Endothelial cell of umbilical vein (primary cell): ENCODE measurements around the gene HIVEP3. TPM values are rescaled to one million over a fixed set of nuclear protein-coding genes. Genes with fewer than 3 reads are reported as not detected.

ENCODE experiments used
- BruUV-seq: library from RNA; stranded (reverse); fragments of 400-500 nt; replicated peaks from 2 replicates; lab custom pipeline; 2021; lab: Mats Ljungman, UMichigan
- CTCF ChIA-PET: fragments of 300-600, 350-600 bp; sonication (Branson Sonifier 250); formaldehyde crosslinking; loops from one replicate; lab custom pipeline; 2021; ENCODE audit warnings: antibody characterized with exemption, inconsistent platforms; lab: Charles Lee
- POLR2A ChIA-PET: fragments of 300-600, 350-600 bp; sonication (Branson Sonifier 250); formaldehyde crosslinking; loops from one replicate; lab custom pipeline; 2021; ENCODE audit warnings: antibody characterized with exemption, inconsistent platforms; lab: Charles Lee
- DNase-seq: peaks from one replicate; pipeline ENCODE4 v3.0.0-alpha.2; 2011; ENCODE audit warnings: low read depth, low spot score
- FAIRE-seq: peaks from 2 replicates; lab custom pipeline; 2011; peaks lifted over from hg19 to GRCh38; lab: Jason Lieb, UNC
- H2AFZ ChIP-seq: 2 replicates; pipeline ENCODE4 v1.6.0; 2012; ENCODE audit warnings: low read depth, low read length, control low read depth, inconsistent platforms
- H3K27ac ChIP-seq: 2 replicates; pipeline ENCODE4 v1.5.1; 2011; ENCODE audit warnings: low read depth, mild to moderate bottlenecking, control low read depth, low read length, moderate library complexity; ENCODE audit not compliant: insufficient read depth
- H3K27me3 ChIP-seq, 2 experiments: 2 replicates each; pipeline versions ENCODE4 v1.6.0 to v1.6.1; 2011; ENCODE audit warnings: low read length in 2 of 2, mixed read lengths in 1 of 2; ENCODE audit not compliant: control insufficient read depth in 2 of 2, insufficient read depth in 2 of 2
- H3K36me3 ChIP-seq, 2 experiments: 2 replicates in 1 of 2; 3 replicates in 1 of 2; pipeline ENCODE4 v1.5.1; 2011; ENCODE audit warnings: low read length in 2 of 2, mild to moderate bottlenecking in 1 of 2, moderate library complexity in 1 of 2; ENCODE audit not compliant: control insufficient read depth in 2 of 2, insufficient read depth in 2 of 2; ENCODE audit errors: extremely low read depth in 1 of 2
- H3K4me1 ChIP-seq: 3 replicates; pipeline ENCODE4 v1.5.1; 2011; ENCODE audit warnings: mild to moderate bottlenecking, low read length; ENCODE audit not compliant: control insufficient read depth, insufficient read depth; ENCODE audit errors: extremely low read depth
- H3K4me2 ChIP-seq: 2 replicates; pipeline ENCODE4 v1.6.1; 2011; ENCODE audit warnings: low read length, control low read depth, mixed read lengths; ENCODE audit not compliant: insufficient read depth
- H3K4me3 ChIP-seq, 3 experiments: fragments of 200-600 bp in 1 of 3; sonication (generic), shearing (Covaris generic) in 1 of 3; replicated peaks in 1 of 3; 2 replicates each; pipeline ENCODE4 v1.5.1; 2011 to 2016; ENCODE audit warnings: control low read depth in 3 of 3, low read length in 3 of 3, mild to moderate bottlenecking in 2 of 3, inconsistent platforms in 1 of 3, low read depth in 1 of 3, moderate library complexity in 1 of 3; ENCODE audit not compliant: insufficient read depth in 1 of 3
- H3K79me2 ChIP-seq: 2 replicates; pipeline ENCODE4 v1.6.0; 2012; ENCODE audit warnings: low read length, inconsistent platforms; ENCODE audit not compliant: control insufficient read depth, insufficient read depth
- H3K9ac ChIP-seq: replicated peaks from 2 replicates; pipeline ENCODE3; 2011; ENCODE audit warnings: low read length, control low read depth; ENCODE audit not compliant: insufficient read depth; ENCODE audit errors: extremely low read depth
- H3K9me1 ChIP-seq: replicated peaks from 3 replicates; pipeline ENCODE4 v1.6.0; 2011; ENCODE audit warnings: mild to moderate bottlenecking, low read length; ENCODE audit not compliant: control insufficient read depth, insufficient read depth; ENCODE audit errors: extremely low read depth
- H3K9me3 ChIP-seq: replicated peaks from 2 replicates; pipeline ENCODE4 v1.5.1; 2012; ENCODE audit warnings: low read length, inconsistent platforms; ENCODE audit not compliant: control insufficient read depth, insufficient read depth
- H4K20me1 ChIP-seq: replicated peaks from 2 replicates; pipeline ENCODE3; 2011; ENCODE audit warnings: mild to moderate bottlenecking, low read length; ENCODE audit not compliant: control insufficient read depth, insufficient read depth; ENCODE audit errors: extremely low read depth
- EZH2 ChIP-seq: IDR thresholded peaks from 2 replicates; pipeline ENCODE4 v1.6.1; 2012; ENCODE audit warnings: borderline replicate concordance, low read depth, mild to moderate bottlenecking, moderate library complexity, low read length, inconsistent platforms; ENCODE audit not compliant: severe bottlenecking
- FOS ChIP-seq: IDR thresholded peaks from 2 replicates; pipeline ENCODE4 v1.6.1; 2011; ENCODE audit warnings: mild to moderate bottlenecking, low read length, moderate library complexity, borderline replicate concordance; ENCODE audit not compliant: insufficient read depth
- GATA2 ChIP-seq: IDR thresholded peaks from 2 replicates; pipeline ENCODE4 v1.7.0; 2011; ENCODE audit warnings: low read depth, mild to moderate bottlenecking, moderate library complexity, mixed read lengths, low read length; ENCODE audit not compliant: insufficient read length, insufficient read depth
- POLR2AphosphoS5 ChIP-seq: IDR thresholded peaks from 2 replicates; pipeline ENCODE4 v1.6.1; 2012; ENCODE audit warnings: low read depth, mild to moderate bottlenecking, control low read depth, low read length, moderate library complexity; ENCODE audit not compliant: insufficient read depth
- dilution Hi-C: fragments of 300-500 bp; cut with MboI; formaldehyde crosslinking; loops from one replicate; pipeline ENCODE4 v1.15.0; 2019; ENCODE audit warnings: low sequenced_read_pairs; ENCODE audit not compliant: extremely low pct_ligation_motif_present
- intact Hi-C: fragments of 100-400 bp; cut with micrococcal nuclease; formaldehyde crosslinking; loops from one replicate; pipeline ENCODE4 v1.10.0; 2022
- polyA plus RNA-seq, 4 experiments: library from polyadenylated mRNA; depleted of rRNA in 3 of 4; stranded (reverse) in 3 of 4; unstranded in 1 of 4; fragments of >200 nt; gene quantifications; 2 replicates each; pipeline versions ENCODE4 v1.2.1 to v1.2.3, GENCODE V29; 2011 to 2012; ENCODE audit warnings: missing spikeins in 1 of 4
- total RNA-seq: library from RNA; stranded (reverse); gene quantifications from 2 replicates; pipeline ENCODE4 v1.2.3, GENCODE V29; 2021
- TF ChIP-seq, protein P1 (sequence below): IDR thresholded peaks from 2 replicates; pipeline ENCODE4 v1.6.1; 2011; ENCODE audit not compliant: insufficient read depth, insufficient read length
- TF ChIP-seq, protein P2 (sequence below), 2 donors: IDR thresholded peaks; 1 replicate in 1 of 2; 2 replicates in 1 of 2; pipeline ENCODE4 v1.5.1; 2011; ENCODE audit warnings: low read length in 2 of 2, mild to moderate bottlenecking in 2 of 2, moderate library complexity in 2 of 2, control low read depth in 1 of 2, inconsistent platforms in 1 of 2, low read depth in 1 of 2; ENCODE audit not compliant: insufficient read depth in 1 of 2; ENCODE audit errors: extremely low read depth in 1 of 2

Gene HIVEP3
- total and polyA plus RNA-seq, 2 donors (not counting 3 experiments of a cell fraction or from before 2014, with no cell fraction given): 3.4 to 4.0 TPM

DNA sequence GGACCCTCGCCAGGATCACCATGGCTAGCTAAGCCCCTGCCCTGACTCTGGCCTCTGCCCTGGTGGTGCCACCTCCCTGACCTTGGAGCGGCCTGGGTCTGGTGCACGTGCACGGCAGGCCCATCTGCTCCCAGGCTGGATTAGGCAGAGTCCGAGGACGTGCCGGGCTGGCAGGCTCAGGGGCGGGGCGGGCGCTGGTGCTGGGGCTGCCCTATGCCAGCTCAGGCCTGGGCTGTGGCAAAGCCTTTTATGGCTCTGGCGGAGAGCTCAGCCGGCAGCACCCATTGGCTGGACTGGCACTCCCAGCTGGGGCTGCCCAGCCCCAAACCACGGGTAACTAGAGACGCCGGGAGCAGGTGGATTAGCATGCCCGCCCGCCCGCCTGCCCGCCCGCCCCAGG, 417.1 kb downstream of the HIVEP3 start:
- no TSS peak for BruUV-seq
- ChIA-PET CTCF (interaction anchor here (1.0 to 1.8 kb wide), 2 partner anchors 9 to 219 kb away, joined by 3 to 8 read pairs; no protein-coding TSS in a partner anchor), POLR2A (no interaction called here)
- H3K36me3 ChIP-seq: no peaks in the 10 kb centered on the region
- dilution Hi-C loops (no loop called here), intact Hi-C loops (no loop called here)
- no peaks in the 10 kb centered on the region for H3K27me3 ChIP-seq
- TF ChIP-seq POLR2AphosphoS5 (no peak), EZH2 (no peak), GATA2 (no peak), FOS (no peak)
- TF ChIP-seq, protein P1, sequence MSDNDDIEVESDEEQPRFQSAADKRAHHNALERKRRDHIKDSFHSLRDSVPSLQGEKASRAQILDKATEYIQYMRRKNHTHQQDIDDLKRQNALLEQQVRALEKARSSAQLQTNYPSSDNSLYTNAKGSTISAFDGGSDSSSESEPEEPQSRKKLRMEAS: no peak
- TF ChIP-seq, protein P2, sequence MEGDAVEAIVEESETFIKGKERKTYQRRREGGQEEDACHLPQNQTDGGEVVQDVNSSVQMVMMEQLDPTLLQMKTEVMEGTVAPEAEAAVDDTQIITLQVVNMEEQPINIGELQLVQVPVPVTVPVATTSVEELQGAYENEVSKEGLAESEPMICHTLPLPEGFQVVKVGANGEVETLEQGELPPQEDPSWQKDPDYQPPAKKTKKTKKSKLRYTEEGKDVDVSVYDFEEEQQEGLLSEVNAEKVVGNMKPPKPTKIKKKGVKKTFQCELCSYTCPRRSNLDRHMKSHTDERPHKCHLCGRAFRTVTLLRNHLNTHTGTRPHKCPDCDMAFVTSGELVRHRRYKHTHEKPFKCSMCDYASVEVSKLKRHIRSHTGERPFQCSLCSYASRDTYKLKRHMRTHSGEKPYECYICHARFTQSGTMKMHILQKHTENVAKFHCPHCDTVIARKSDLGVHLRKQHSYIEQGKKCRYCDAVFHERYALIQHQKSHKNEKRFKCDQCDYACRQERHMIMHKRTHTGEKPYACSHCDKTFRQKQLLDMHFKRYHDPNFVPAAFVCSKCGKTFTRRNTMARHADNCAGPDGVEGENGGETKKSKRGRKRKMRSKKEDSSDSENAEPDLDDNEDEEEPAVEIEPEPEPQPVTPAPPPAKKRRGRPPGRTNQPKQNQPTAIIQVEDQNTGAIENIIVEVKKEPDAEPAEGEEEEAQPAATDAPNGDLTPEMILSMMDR (IDR thresholded peaks at IDR 0.05; ENCODE audit: extremely low read depth in 1 of 2, insufficient read depth in 1 of 2, low read depth in 1 of 2, low read length in 2 of 2): no peak
- no peaks in the 10 kb centered on the region for H4K20me1 ChIP-seq
- no peak overlapping the region for H3K9ac ChIP-seq
- no peak overlapping the region for H3K4me2 ChIP-seq
- H3K4me3 ChIP-seq: no peak overlapping the region
- no peak overlapping the region for H3K27ac ChIP-seq
- H2AFZ ChIP-seq: no peak overlapping the region
- H3K4me1 ChIP-seq: peaks cover 11% of the 10 kb centered on the region
- H3K9me1 ChIP-seq: no peaks in the 10 kb centered on the region
- no peaks in the 10 kb centered on the region for H3K79me2 ChIP-seq
- H3K9me3 ChIP-seq: no peaks in the 10 kb centered on the region
- FAIRE-seq (no peak), DNase-seq (no peak)
